ENCODE data around the gene APBB2.

The APBB2 gene

GRCh38 chr4:41067369-41067768 lies 147.0 kb downstream of the APBB2 start:
- ATAC-seq = no peak
- TF ChIP-seq CREB5 (CRISPR knock-in tag; IDR thresholded peaks at IDR 0.05; ENCODE audit: low read depth) = no peak
- TF ChIP-seq ZC3H10 (CRISPR knock-in tag; IDR thresholded peaks at IDR 0.05) = no peak
- TF ChIP-seq PATZ1 (CRISPR knock-in tag; IDR thresholded peaks at IDR 0.05; ENCODE audit: borderline replicate concordance) = no peak
- no peak for TF ChIP-seq OSR1 (CRISPR knock-in tag; IDR thresholded peaks at IDR 0.05)
- no peak for TF ChIP-seq BACH2 (CRISPR knock-in tag; IDR thresholded peaks at IDR 0.05; ENCODE audit: borderline replicate concordance)
- TF ChIP-seq ARNTL (CRISPR knock-in tag; IDR thresholded peaks at IDR 0.05; ENCODE audit: borderline replicate concordance, low read depth) = no peak
- no peak for TF ChIP-seq CSDC2 (CRISPR knock-in tag; IDR thresholded peaks at IDR 0.05)
- TF ChIP-seq RARB (CRISPR knock-in tag; IDR thresholded peaks at IDR 0.05) = no peak
- TF ChIP-seq POU6F1 (CRISPR knock-in tag; IDR thresholded peaks at IDR 0.05; ENCODE audit: borderline replicate concordance, low read depth) = no peak
- no peak for TF ChIP-seq TCF4 (CRISPR knock-in tag; IDR thresholded peaks at IDR 0.05; ENCODE audit: borderline replicate concordance)

- ATAC-seq = no peak
- TF ChIP-seq CSRNP3 (CRISPR knock-in tag; IDR thresholded peaks at IDR 0.05) = no peak
- TF ChIP-seq CREB5 (CRISPR knock-in tag; IDR thresholded peaks at IDR 0.05; ENCODE audit: low read depth) = no peak
- no peak for TF ChIP-seq ARNTL (CRISPR knock-in tag; IDR thresholded peaks at IDR 0.05; ENCODE audit: borderline replicate concordance, low read depth)
- TF ChIP-seq ZFP30 (CRISPR knock-in tag; IDR thresholded peaks at IDR 0.05) = no peak
Observed at GRCh38 chr4:41066049-41066448, 148.3 kb downstream of the APBB2 start.

GRCh38 chr4:41065434-41066006 lies 148.8 kb downstream of the APBB2 start:
- TF ChIP-seq CSDC2 (CRISPR knock-in tag; IDR thresholded peaks at IDR 0.05) = no peak
- TF ChIP-seq ISL1 (CRISPR knock-in tag; IDR thresholded peaks at IDR 0.05) = no peak
- no peak for TF ChIP-seq TSHZ2 (CRISPR knock-in tag; IDR thresholded peaks at IDR 0.05)
- TF ChIP-seq PPARA (CRISPR knock-in tag; IDR thresholded peaks at IDR 0.05; ENCODE audit: borderline replicate concordance) = no peak
- no peak for TF ChIP-seq ZFP30 (CRISPR knock-in tag; IDR thresholded peaks at IDR 0.05)
- no peak for TF ChIP-seq SNAI2 (CRISPR knock-in tag; IDR thresholded peaks at IDR 0.05)
- no peak for TF ChIP-seq ESRRG (CRISPR knock-in tag; IDR thresholded peaks at IDR 0.05)
- TF ChIP-seq ARNTL (CRISPR knock-in tag; IDR thresholded peaks at IDR 0.05; ENCODE audit: borderline replicate concordance, low read depth) = no peak
- no peak for TF ChIP-seq ZFP3 (CRISPR knock-in tag; IDR thresholded peaks at IDR 0.05)
- no peak for TF ChIP-seq ZNF8 (CRISPR knock-in tag; IDR thresholded peaks at IDR 0.05)
- TF ChIP-seq PATZ1 (CRISPR knock-in tag; IDR thresholded peaks at IDR 0.05; ENCODE audit: borderline replicate concordance) = no peak
- no peak for TF ChIP-seq CREB5 (CRISPR knock-in tag; IDR thresholded peaks at IDR 0.05; ENCODE audit: low read depth)
- no peak for TF ChIP-seq GLIS3 (CRISPR knock-in tag; IDR thresholded peaks at IDR 0.05)
- ATAC-seq = no peak

Data from SK-N-SH treated with all-trans-retinoic acid at 6 μM for 48 hours (cell line).